Neural progenitor cell (in vitro differentiated cells): ENCODE results near the gene SLC7A10. TPM values are rescaled to one million over a fixed set of nuclear protein-coding genes. Genes with fewer than 3 reads are reported as not detected.

Experiments
- DNase-seq: peaks from one replicate; pipeline ENCODE4 v3.0.0-alpha.2; 2016; ENCODE audit warnings: low spot score
- H2AFZ ChIP-seq: fragments of 200-600 bp; sonication (generic); replicated peaks from 2 replicates; pipeline ENCODE4 v1.6.1; 2016; ENCODE audit warnings: antibody characterized with exemption
- H3F3A ChIP-seq: fragments of 200-600 bp; sonication (generic); 2 replicates; pipeline ENCODE4 v1.6.1; 2016; ENCODE audit warnings: antibody characterized with exemption, low read depth
- H3K27ac ChIP-seq: fragments of 200-600 bp; sonication (generic); 2 replicates; pipeline ENCODE4 v1.5.1; 2016; ENCODE audit warnings: mild to moderate bottlenecking
- H3K27me3 ChIP-seq: fragments of 200-600 bp; sonication (generic); 2 replicates; pipeline ENCODE4 v1.6.1; 2016; ENCODE audit warnings: mild to moderate bottlenecking, moderate library complexity
- H3K36me3 ChIP-seq: fragments of 200-600 bp; sonication (generic); 2 replicates; pipeline ENCODE4 v1.5.1; 2016
- H3K4me1 ChIP-seq: fragments of 200-600 bp; sonication (generic); 2 replicates; pipeline ENCODE4 v1.6.1; 2016; ENCODE audit warnings: mixed run types
- H3K4me2 ChIP-seq: fragments of 200-600 bp; sonication (generic); 2 replicates; pipeline ENCODE4 v1.6.1; 2016
- H3K4me3 ChIP-seq: fragments of 200-600 bp; sonication (generic); 2 replicates; pipeline ENCODE4 v1.5.1; 2016
- H3K79me2 ChIP-seq: fragments of 200-600 bp; sonication (generic); 2 replicates; pipeline ENCODE4 v1.6.1; 2016; ENCODE audit warnings: low read depth
- H3K9ac ChIP-seq: fragments of 200-600 bp; sonication (generic); 2 replicates; pipeline ENCODE4 v1.6.1; 2016
- H3K9me3 ChIP-seq: fragments of 200-600 bp; sonication (generic); 2 replicates; pipeline ENCODE4 v1.5.1; 2016; ENCODE audit warnings: low read depth
- H4K20me1 ChIP-seq: fragments of 200-600 bp; sonication (generic); 2 replicates; pipeline ENCODE4 v1.6.1; 2016; ENCODE audit warnings: low read depth
- H3K27ac Mint-ChIP-seq: 3 replicates; pipeline ENCODE4 v1.8.0; 2021; ENCODE audit warnings: mixed read lengths
- H3K27me3 Mint-ChIP-seq: 2 replicates; pipeline ENCODE4 v1.8.0; 2022; ENCODE audit warnings: low read depth, mild to moderate bottlenecking, inconsistent platforms, moderate library complexity, mixed read lengths; ENCODE audit not compliant: insufficient read depth
- H3K36me3 Mint-ChIP-seq: 3 replicates; pipeline ENCODE4 v1.8.0; 2021; ENCODE audit warnings: mixed read lengths
- H3K4me1 Mint-ChIP-seq: 3 replicates; pipeline ENCODE4 v1.8.0; 2021; ENCODE audit warnings: mixed read lengths
- H3K4me3 Mint-ChIP-seq: 3 replicates; pipeline ENCODE4 v1.8.0; 2021; ENCODE audit warnings: mild to moderate bottlenecking, moderate library complexity, mixed read lengths
- H3K9me3 Mint-ChIP-seq: 3 replicates; pipeline ENCODE4 v1.8.0; 2020; ENCODE audit warnings: mixed read lengths
- CTCF ChIP-seq: fragments of 200-600 bp; sonication (generic); IDR thresholded peaks from 2 replicates; pipeline ENCODE4 v1.5.1; 2017; ENCODE audit warnings: antibody characterized with exemption, mild to moderate bottlenecking
- EZH2 ChIP-seq: fragments of 200-600 bp; sonication (generic); IDR thresholded peaks from 2 replicates; pipeline ENCODE4 v1.6.1; 2017; ENCODE audit warnings: antibody characterized with exemption, mild to moderate bottlenecking, moderate library complexity
- EZH2phosphoT487 ChIP-seq: fragments of 200-600 bp; sonication (generic); IDR thresholded peaks from 2 replicates; pipeline ENCODE4 v1.6.1; 2017; ENCODE audit warnings: antibody characterized with exemption
- total RNA-seq: library from RNA; depleted of rRNA; stranded (reverse); fragments of >200 nt; gene quantifications from 2 replicates; pipeline ENCODE4 v1.2.3, GENCODE V29; 2015; ENCODE audit warnings: low replicate concordance

Gene SLC7A10
- total RNA-seq, 1 donor from 2014 or later = 0.79 TPM

- TF ChIP-seq EZH2 = no peak
- DNase-seq = no peak
- Mint-ChIP-seq H3K27me3 (peaks cover 24% of the 10 kb centered on the region), H3K36me3 (peaks cover 2% of the 10 kb centered on the region), H3K27ac (no peak overlapping the region), H3K9me3 (no peaks in the 10 kb centered on the region), H3K4me1 (peaks cover 11% of the 10 kb centered on the region), H3K4me3 (no peak overlapping the region)
- H3K36me3 ChIP-seq = no peaks in the 10 kb centered on the region
- no peak overlapping the region for H3K9ac ChIP-seq
- no peak overlapping the region for H3K27ac ChIP-seq
- H3K9me3 ChIP-seq = no peaks in the 10 kb centered on the region
- no peak overlapping the region for H3K4me2 ChIP-seq
- H2AFZ ChIP-seq = no peak overlapping the region
- peaks cover 11% of the 10 kb centered on the region for H3K4me1 ChIP-seq
- peaks cover 3% of the 10 kb centered on the region for H3F3A ChIP-seq
- H4K20me1 ChIP-seq = no peaks in the 10 kb centered on the region
- H3K4me3 ChIP-seq = no peak overlapping the region
- H3K79me2 ChIP-seq = no peaks in the 10 kb centered on the region
- peaks cover 27% of the 10 kb centered on the region for H3K27me3 ChIP-seq
These were observed 5.5 kb downstream of the SLC7A10 start for GRCh38 chr19:33220115-33220514.

- Mint-ChIP-seq H3K4me3 (no peak overlapping the region), H3K27me3 (peaks cover 20% of the 10 kb centered on the region), H3K27ac (peak overlapping the region; percentile 93), H3K9me3 (no peaks in the 10 kb centered on the region), H3K4me1 (peaks cover 13% of the 10 kb centered on the region), H3K36me3 (no peaks in the 10 kb centered on the region)
- Histone ChIP-seq H3K27me3 (peaks cover 19% of the 10 kb centered on the region), H2AFZ (no peak overlapping the region), H3F3A (peaks cover 8% of the 10 kb centered on the region), H3K4me2 (no peak overlapping the region), H3K9ac (no peak overlapping the region), H3K4me3 (no peak overlapping the region), H3K27ac (no peak overlapping the region), H3K9me3 (no peaks in the 10 kb centered on the region), H4K20me1 (no peaks in the 10 kb centered on the region), H3K36me3 (no peaks in the 10 kb centered on the region), H3K79me2 (no peaks in the 10 kb centered on the region), H3K4me1 (peaks cover 11% of the 10 kb centered on the region)
- TF ChIP-seq EZH2phosphoT487 (no peak), EZH2 (no peak), CTCF (peak; percentile 49)
- peak; percentile 62 for DNase-seq
These were observed 6.3 kb downstream of the SLC7A10 start for GRCh38 chr19:33219261-33219815.

- no peak overlapping the region for H3K4me3 Mint-ChIP-seq
These were observed 7.8 kb downstream of the SLC7A10 start for GRCh38 chr19:33217881-33218280.

More at GRCh38 chr19:33217881-33218280, 7.8 kb downstream of the SLC7A10 start:
- peak; percentile 36 for DNase-seq
- H3K4me1 ChIP-seq = peaks cover 11% of the 10 kb centered on the region
- Mint-ChIP-seq H3K36me3 (no peaks in the 10 kb centered on the region), H3K27me3 (peaks cover 14% of the 10 kb centered on the region), H3K4me1 (peaks cover 14% of the 10 kb centered on the region), H3K27ac (no peak overlapping the region), H3K9me3 (no peaks in the 10 kb centered on the region)
- no peak for TF ChIP-seq EZH2phosphoT487
- TF ChIP-seq EZH2 = no peak
- TF ChIP-seq CTCF = no peak
- H3K36me3 ChIP-seq = no peaks in the 10 kb centered on the region
- no peaks in the 10 kb centered on the region for H3K79me2 ChIP-seq
- H3K9ac ChIP-seq = no peak overlapping the region
- no peaks in the 10 kb centered on the region for H3K9me3 ChIP-seq
- no peaks in the 10 kb centered on the region for H4K20me1 ChIP-seq
- no peak overlapping the region for H3K4me3 ChIP-seq
- H3F3A ChIP-seq = peaks cover 9% of the 10 kb centered on the region
- H3K27me3 ChIP-seq = peaks cover 5% of the 10 kb centered on the region
- H3K27ac ChIP-seq = no peak overlapping the region
- peak overlapping the region; percentile 47 for H3K4me2 ChIP-seq
- no peak overlapping the region for H2AFZ ChIP-seq
